ENCODE results near the gene ELP2.
"Not testable (repeated sequence)": the region's sequence is repeated elsewhere in the genome, so short reads cannot be mapped to it uniquely, and the experiment has no call there.

GRCh38 chr18:36207969-36208368 is 78.3 kb downstream of the ELP2 start:
- TF ChIP-seq, protein P1, sequence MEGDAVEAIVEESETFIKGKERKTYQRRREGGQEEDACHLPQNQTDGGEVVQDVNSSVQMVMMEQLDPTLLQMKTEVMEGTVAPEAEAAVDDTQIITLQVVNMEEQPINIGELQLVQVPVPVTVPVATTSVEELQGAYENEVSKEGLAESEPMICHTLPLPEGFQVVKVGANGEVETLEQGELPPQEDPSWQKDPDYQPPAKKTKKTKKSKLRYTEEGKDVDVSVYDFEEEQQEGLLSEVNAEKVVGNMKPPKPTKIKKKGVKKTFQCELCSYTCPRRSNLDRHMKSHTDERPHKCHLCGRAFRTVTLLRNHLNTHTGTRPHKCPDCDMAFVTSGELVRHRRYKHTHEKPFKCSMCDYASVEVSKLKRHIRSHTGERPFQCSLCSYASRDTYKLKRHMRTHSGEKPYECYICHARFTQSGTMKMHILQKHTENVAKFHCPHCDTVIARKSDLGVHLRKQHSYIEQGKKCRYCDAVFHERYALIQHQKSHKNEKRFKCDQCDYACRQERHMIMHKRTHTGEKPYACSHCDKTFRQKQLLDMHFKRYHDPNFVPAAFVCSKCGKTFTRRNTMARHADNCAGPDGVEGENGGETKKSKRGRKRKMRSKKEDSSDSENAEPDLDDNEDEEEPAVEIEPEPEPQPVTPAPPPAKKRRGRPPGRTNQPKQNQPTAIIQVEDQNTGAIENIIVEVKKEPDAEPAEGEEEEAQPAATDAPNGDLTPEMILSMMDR (IDR thresholded peaks at IDR 0.05; ENCODE audit: poor library complexity, severe bottlenecking): not testable (repeated sequence)
- not testable (repeated sequence) for TF ChIP-seq MXI1 (conservative IDR thresholded peaks at IDR 0.05; ENCODE audit: poor library complexity, severe bottlenecking); TAF1 (IDR thresholded peaks at IDR 0.05; ENCODE audit: low read depth); EP300 (conservative IDR thresholded peaks at IDR 0.05; ENCODE audit: poor library complexity, severe bottlenecking); POLR2AphosphoS5 (IDR thresholded peaks at IDR 0.05); RAD21 (conservative IDR thresholded peaks at IDR 0.05); EZH2 (IDR thresholded peaks at IDR 0.05; ENCODE audit: borderline replicate concordance, insufficient read depth, low read length, poor library complexity, severe bottlenecking)
- TF ChIP-seq, protein P2, sequence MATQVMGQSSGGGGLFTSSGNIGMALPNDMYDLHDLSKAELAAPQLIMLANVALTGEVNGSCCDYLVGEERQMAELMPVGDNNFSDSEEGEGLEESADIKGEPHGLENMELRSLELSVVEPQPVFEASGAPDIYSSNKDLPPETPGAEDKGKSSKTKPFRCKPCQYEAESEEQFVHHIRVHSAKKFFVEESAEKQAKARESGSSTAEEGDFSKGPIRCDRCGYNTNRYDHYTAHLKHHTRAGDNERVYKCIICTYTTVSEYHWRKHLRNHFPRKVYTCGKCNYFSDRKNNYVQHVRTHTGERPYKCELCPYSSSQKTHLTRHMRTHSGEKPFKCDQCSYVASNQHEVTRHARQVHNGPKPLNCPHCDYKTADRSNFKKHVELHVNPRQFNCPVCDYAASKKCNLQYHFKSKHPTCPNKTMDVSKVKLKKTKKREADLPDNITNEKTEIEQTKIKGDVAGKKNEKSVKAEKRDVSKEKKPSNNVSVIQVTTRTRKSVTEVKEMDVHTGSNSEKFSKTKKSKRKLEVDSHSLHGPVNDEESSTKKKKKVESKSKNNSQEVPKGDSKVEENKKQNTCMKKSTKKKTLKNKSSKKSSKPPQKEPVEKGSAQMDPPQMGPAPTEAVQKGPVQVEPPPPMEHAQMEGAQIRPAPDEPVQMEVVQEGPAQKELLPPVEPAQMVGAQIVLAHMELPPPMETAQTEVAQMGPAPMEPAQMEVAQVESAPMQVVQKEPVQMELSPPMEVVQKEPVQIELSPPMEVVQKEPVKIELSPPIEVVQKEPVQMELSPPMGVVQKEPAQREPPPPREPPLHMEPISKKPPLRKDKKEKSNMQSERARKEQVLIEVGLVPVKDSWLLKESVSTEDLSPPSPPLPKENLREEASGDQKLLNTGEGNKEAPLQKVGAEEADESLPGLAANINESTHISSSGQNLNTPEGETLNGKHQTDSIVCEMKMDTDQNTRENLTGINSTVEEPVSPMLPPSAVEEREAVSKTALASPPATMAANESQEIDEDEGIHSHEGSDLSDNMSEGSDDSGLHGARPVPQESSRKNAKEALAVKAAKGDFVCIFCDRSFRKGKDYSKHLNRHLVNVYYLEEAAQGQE (IDR thresholded peaks at IDR 0.05; ENCODE audit: borderline replicate concordance): not testable (repeated sequence)

All from neural cell (in vitro differentiated cells).